ENCODE results near the gene TPP1. TPM values are rescaled to one million over a fixed set of nuclear protein-coding genes. Genes with fewer than 3 reads are reported as not detected.

Gene TPP1
- total RNA-seq, 1 donor from 2014 or later = 15.7 TPM

DNA sequence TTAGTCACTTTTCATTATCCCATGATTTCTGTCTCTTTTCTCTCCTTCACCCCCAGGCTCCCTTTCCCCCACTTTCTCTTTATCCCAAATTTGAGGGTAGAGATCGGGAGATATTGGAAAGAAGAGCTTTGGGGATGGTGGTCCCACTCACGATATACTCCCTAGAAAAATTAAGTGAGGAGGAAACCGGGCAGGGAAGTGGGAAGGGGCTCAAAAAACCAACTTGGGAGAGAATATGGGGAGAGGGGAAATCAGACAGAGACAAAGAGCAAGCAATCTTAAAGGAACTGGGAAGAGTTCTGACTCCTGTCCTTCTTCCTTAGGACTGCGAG is 37.3 kb upstream of the TPP1 start:
- Histone ChIP-seq H3K4me1 (ENCODE audit: control insufficient read depth in 3 of 3, insufficient read depth in 3 of 3, low read length in 3 of 3) (peaks cover 3 to 19% (median 11%) of the 10 kb centered on the region in 3 donors), H3K9me3 (ENCODE audit: control insufficient read depth in 3 of 3, low read length in 3 of 3) (no peaks in the 10 kb centered on the region), H3K36me3 (ENCODE audit: control insufficient read depth in 3 of 3, insufficient read depth in 3 of 3, low read length in 3 of 3) (no peaks in the 10 kb centered on the region), H3K27me3 (ENCODE audit: control insufficient read depth in 3 of 3, insufficient read depth in 3 of 3, low read length in 3 of 3) (peaks cover 10 to 35% (median 22%) of the 10 kb centered on the region in 3 donors), H3K27ac (ENCODE audit: low read depth, low read length) (peak overlapping the region; percentile 64), H3K4me3 (ENCODE audit: low read length in 3 of 3) (no peak overlapping the region), H3K9ac (ENCODE audit: low read depth in 1 of 3, low read length in 3 of 3) (peak overlapping the region in 1 of 3 donors; percentile 55)

DNA sequence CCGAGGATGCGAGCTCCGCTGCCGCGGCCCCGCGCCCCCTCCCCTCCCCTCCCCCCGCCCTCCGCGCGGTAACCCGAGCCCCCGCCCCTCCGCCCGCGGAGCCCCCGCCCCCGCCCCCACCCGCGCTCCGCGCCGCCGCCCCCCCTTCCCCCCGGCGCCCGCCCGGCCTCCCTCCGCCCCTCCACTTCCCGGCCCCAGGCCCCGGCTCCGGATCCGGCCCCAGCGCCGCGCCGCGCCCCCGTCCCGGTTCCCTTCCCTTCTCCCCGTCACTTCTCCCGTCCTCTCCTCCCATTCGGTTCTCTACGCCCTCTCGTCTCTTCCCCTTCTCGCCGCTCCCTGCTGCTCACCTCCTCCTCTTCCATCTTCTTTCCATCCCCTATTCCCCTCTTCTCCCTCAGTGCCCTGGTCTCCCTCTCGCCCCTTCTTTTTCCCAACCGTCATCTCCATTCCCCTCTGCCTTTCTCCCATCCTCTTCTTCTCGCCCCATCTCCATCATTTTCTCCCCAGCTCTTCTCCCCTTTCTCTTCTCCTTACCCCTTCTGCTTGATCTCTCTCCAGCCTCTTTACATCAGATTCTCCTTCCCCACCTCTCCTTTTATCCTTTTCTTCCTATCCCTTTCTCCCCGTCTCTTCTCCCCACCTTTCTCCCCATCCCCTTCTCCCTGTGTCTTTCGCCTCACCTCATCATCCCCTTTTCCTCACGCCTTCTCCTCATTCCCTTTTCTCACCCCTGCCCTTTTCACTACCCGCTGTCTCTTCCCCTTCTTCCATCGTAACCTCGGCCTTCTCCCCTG is 36.8 kb upstream of the TPP1 start, which contains the start of gene DCHS1:
Gene DCHS1, minus strand, starts transcription at position 20 of the 794 bp plus-strand sequence. CDS start 14,196 bp downstream, outside the sequence.
- Histone ChIP-seq H3K4me3 (ENCODE audit: low read length in 3 of 3) (peak within 1 kb of the TSS; percentile 57 to 73 (median 65)), H3K9me3 (ENCODE audit: control insufficient read depth in 3 of 3, low read length in 3 of 3) (no peaks in the 10 kb centered on the region), H3K27me3 (ENCODE audit: control insufficient read depth in 3 of 3, insufficient read depth in 3 of 3, low read length in 3 of 3) (peaks cover 10 to 35% (median 22%) of the 10 kb centered on the region in 3 donors), H3K9ac (ENCODE audit: low read depth in 1 of 3, low read length in 3 of 3) (peak within 1 kb of the TSS; percentile 51 to 70 (median 54)), H3K4me1 (ENCODE audit: control insufficient read depth in 3 of 3, insufficient read depth in 3 of 3, low read length in 3 of 3) (peaks cover 3 to 19% (median 11%) of the 10 kb centered on the region in 3 donors), H3K36me3 (ENCODE audit: control insufficient read depth in 3 of 3, insufficient read depth in 3 of 3, low read length in 3 of 3) (no peaks in the 10 kb centered on the region), H3K27ac (ENCODE audit: low read depth, low read length) (peak within 1 kb of the TSS; percentile 64)

DNA sequence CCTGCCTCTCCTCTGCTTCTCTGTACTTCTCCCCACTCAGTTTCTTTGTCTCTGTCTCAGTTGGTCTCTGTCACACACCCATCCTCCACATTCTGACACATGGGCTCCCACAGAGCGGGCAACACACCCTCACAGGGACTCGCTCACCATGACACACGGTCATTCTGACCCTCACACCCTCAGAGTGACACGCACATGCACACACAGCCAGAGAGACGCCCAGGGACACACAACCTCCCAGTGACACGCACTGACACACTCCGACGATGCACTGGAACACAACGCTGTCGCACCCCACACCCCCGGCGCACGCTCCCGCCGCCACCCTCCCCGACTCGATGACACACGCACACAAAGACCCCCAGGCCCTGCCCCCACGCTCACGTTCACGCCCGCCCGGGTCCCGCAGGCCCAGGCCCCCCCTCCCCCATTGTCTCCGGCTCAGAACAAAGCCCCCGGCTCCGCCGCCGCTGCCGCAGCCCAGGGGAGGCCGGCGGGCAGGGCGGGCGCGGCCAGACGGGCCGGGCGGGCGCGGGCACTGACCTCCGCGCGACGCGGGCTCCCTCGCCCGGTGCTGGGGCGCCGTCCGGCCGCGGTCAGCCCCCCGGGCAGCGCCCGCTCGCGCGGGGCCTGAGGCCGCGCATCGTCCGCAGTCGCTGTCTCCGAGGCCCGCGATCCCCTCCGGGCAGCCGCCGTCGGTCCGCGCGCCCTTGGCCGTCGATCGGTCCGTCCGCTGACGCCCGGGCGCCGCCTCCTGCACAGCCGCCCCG is 36.0 kb upstream of the TPP1 start:
- no peaks in the 10 kb centered on the region for H3K9me3 ChIP-seq (ENCODE audit: control insufficient read depth in 3 of 3, low read length in 3 of 3)
- H3K27me3 ChIP-seq (ENCODE audit: control insufficient read depth in 3 of 3, insufficient read depth in 3 of 3, low read length in 3 of 3) = peaks cover 10 to 35% (median 24%) of the 10 kb centered on the region in 3 donors
- peak overlapping the region; percentile 51 for H3K27ac ChIP-seq (ENCODE audit: low read depth, low read length)
- peak overlapping the region; percentile 57 to 66 (median 65) for H3K4me3 ChIP-seq (ENCODE audit: low read length in 3 of 3)
- peaks cover 3 to 19% (median 11%) of the 10 kb centered on the region in 3 donors for H3K4me1 ChIP-seq (ENCODE audit: control insufficient read depth in 3 of 3, insufficient read depth in 3 of 3, low read length in 3 of 3)
- H3K9ac ChIP-seq (ENCODE audit: low read depth in 1 of 3, low read length in 3 of 3) = peak overlapping the region in 2 of 3 donors; percentile 46 to 70
- no peaks in the 10 kb centered on the region for H3K36me3 ChIP-seq (ENCODE audit: control insufficient read depth in 3 of 3, insufficient read depth in 3 of 3, low read length in 3 of 3)

DNA sequence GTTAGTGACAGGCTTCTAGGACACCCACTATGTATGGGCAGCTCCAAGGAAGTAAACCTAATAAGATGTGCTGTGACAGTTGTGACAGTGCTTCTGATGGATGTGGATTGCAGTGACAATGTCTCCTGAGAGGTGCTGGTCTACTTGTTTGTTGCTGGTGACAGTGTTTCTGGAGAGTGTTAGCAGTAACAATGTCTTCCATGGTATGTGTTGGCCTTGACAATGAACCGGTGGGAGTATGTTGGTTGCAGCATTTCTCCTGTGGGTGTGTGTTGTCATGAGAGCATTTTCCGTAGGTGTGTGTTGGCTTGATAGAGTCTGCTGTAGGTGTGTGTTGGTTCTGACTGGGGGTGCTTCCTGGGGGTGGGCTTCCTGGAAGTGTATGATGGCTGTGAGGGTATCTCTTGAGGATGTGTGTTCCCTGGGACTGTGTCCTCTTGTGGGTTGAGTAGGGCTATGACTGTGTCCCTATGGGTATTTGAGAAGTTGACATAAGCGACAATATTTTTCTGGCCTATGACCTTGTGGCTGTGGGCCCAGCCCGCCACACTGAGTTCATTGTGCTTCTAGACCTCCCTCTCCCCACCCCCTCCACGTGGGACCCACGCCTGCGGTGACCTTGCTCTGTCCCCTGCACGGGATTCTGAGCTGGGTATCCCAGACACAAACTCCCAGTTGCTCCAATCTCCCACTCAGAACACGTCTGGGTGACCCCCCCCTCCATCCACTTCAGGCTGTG is 35.2 kb upstream of the TPP1 start:
- peak overlapping the region; percentile 57 to 66 (median 65) for H3K4me3 ChIP-seq (ENCODE audit: low read length in 3 of 3)
- no peaks in the 10 kb centered on the region for H3K9me3 ChIP-seq (ENCODE audit: control insufficient read depth in 3 of 3, low read length in 3 of 3)
- H3K36me3 ChIP-seq (ENCODE audit: control insufficient read depth in 3 of 3, insufficient read depth in 3 of 3, low read length in 3 of 3) = no peaks in the 10 kb centered on the region
- peaks cover 3 to 19% (median 11%) of the 10 kb centered on the region in 3 donors for H3K4me1 ChIP-seq (ENCODE audit: control insufficient read depth in 3 of 3, insufficient read depth in 3 of 3, low read length in 3 of 3)
- peak overlapping the region; percentile 51 for H3K27ac ChIP-seq (ENCODE audit: low read depth, low read length)
- H3K9ac ChIP-seq (ENCODE audit: low read depth in 1 of 3, low read length in 3 of 3) = no peak overlapping the region
- H3K27me3 ChIP-seq (ENCODE audit: control insufficient read depth in 3 of 3, insufficient read depth in 3 of 3, low read length in 3 of 3) = peaks cover 10 to 35% (median 26%) of the 10 kb centered on the region in 3 donors

DNA sequence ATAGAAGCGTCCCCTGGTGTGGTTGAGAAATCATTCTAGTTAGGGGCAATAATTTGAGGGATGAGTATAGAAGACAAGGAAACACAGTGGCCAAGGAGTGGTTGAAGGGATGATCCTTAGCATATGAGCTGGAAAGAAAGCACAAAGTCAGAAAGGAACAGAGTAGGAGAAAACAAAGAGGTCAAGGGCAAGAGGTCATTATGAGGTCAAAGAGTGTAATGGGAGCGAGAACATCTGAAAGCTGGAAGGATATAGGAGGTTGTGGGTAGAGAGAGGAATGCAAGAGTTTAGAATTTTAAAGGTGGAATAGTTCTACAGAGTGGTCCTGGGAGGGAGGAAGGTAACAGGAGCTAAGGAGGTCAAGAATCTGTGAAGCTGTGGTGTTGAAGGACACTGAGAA is 34.4 kb upstream of the TPP1 start:
- no peak overlapping the region for H3K27ac ChIP-seq (ENCODE audit: low read depth, low read length)

DNA sequence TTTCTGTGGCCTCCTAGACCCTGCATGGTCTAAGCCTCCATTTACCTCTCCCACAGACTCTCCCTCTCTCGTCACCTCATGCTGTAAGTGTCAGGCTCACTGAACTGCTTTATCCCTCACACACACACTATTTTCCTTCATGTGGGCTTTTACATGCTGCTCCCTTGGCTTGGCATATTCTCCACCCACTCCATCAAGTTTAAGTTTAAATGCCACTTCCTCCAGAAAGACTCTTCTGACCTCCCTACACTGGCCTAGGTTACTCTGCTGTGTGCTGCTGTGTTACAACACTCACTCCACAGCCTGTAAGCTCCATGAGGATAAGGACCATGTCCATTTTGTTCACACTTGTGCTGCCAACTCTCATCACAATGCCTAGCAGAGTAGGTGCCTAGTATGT is 33.9 kb upstream of the TPP1 start:
- Histone ChIP-seq H3K27me3 (ENCODE audit: control insufficient read depth in 3 of 3, insufficient read depth in 3 of 3, low read length in 3 of 3) (peaks cover 10 to 35% (median 26%) of the 10 kb centered on the region in 3 donors), H3K4me3 (ENCODE audit: low read length in 3 of 3) (no peak overlapping the region), H3K9me3 (ENCODE audit: control insufficient read depth in 3 of 3, low read length in 3 of 3) (no peaks in the 10 kb centered on the region), H3K4me1 (ENCODE audit: control insufficient read depth in 3 of 3, insufficient read depth in 3 of 3, low read length in 3 of 3) (peaks cover 11 to 24% (median 17%) of the 10 kb centered on the region in 3 donors), H3K9ac (ENCODE audit: low read depth in 1 of 3, low read length in 3 of 3) (no peak overlapping the region), H3K27ac (ENCODE audit: low read depth, low read length) (no peak overlapping the region), H3K36me3 (ENCODE audit: control insufficient read depth in 3 of 3, insufficient read depth in 3 of 3, low read length in 3 of 3) (no peaks in the 10 kb centered on the region)

More for the DNA sequence above, 34.4 kb upstream of the TPP1 start:
- H3K36me3 ChIP-seq (ENCODE audit: control insufficient read depth in 3 of 3, insufficient read depth in 3 of 3, low read length in 3 of 3) = no peaks in the 10 kb centered on the region
- no peak overlapping the region for H3K4me3 ChIP-seq (ENCODE audit: low read length in 3 of 3)
- H3K9ac ChIP-seq (ENCODE audit: low read depth in 1 of 3, low read length in 3 of 3) = no peak overlapping the region
- H3K9me3 ChIP-seq (ENCODE audit: control insufficient read depth in 3 of 3, low read length in 3 of 3) = no peaks in the 10 kb centered on the region
- H3K27me3 ChIP-seq (ENCODE audit: control insufficient read depth in 3 of 3, insufficient read depth in 3 of 3, low read length in 3 of 3) = peaks cover 10 to 35% (median 26%) of the 10 kb centered on the region in 3 donors
- H3K4me1 ChIP-seq (ENCODE audit: control insufficient read depth in 3 of 3, insufficient read depth in 3 of 3, low read length in 3 of 3) = peaks cover 6 to 19% (median 12%) of the 10 kb centered on the region in 3 donors

DNA sequence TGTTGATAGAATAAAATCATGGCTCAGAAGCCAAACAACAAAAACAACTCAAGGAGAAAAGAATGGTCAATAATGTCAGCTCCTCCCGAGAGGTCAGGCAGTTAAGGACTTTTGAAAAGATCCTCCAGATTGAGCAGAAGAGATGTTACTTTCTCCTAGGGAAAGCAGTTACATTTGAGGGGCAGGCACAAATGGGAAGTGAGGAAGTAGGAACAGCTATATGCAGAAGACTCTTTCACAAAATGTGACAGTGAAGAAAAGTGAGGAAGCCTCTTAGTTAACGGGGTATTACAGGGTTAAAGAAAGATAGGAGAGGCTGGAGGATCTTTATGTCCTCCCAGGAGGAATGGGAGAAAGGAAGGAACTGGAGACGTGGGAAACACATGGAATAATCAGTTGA is 33.0 kb upstream of the TPP1 start:
- Histone ChIP-seq H3K27me3 (ENCODE audit: control insufficient read depth in 3 of 3, insufficient read depth in 3 of 3, low read length in 3 of 3) (peaks cover 10 to 29% (median 23%) of the 10 kb centered on the region in 3 donors), H3K4me1 (ENCODE audit: control insufficient read depth in 3 of 3, insufficient read depth in 3 of 3, low read length in 3 of 3) (peaks cover 19 to 33% (median 24%) of the 10 kb centered on the region in 3 donors), H3K9ac (ENCODE audit: low read depth in 1 of 3, low read length in 3 of 3) (no peak overlapping the region), H3K4me3 (ENCODE audit: low read length in 3 of 3) (no peak overlapping the region), H3K27ac (ENCODE audit: low read depth, low read length) (no peak overlapping the region), H3K9me3 (ENCODE audit: control insufficient read depth in 3 of 3, low read length in 3 of 3) (no peaks in the 10 kb centered on the region), H3K36me3 (ENCODE audit: control insufficient read depth in 3 of 3, insufficient read depth in 3 of 3, low read length in 3 of 3) (no peaks in the 10 kb centered on the region)

DNA sequence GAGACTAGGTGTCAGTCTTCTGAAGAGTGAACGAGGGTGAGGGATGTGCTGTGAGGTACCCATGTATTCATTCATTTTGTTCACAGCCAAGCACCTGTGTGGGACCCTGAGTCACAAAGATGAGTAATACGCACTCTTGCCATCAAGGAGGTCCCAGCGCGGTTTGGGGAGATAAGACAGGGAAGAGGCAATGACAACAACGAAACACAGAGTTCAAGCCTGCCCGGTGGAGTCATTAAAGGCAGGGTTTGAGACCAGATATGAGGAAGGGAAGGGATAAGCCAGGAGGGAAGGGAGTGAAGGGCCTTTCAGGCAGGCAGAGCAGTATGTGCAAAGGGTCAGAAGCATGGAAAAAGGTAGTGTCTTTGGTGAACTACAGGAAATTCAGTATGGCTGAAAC is 31.8 kb upstream of the TPP1 start:
- H3K9ac ChIP-seq (ENCODE audit: low read depth in 1 of 3, low read length in 3 of 3) = no peak overlapping the region
- no peaks in the 10 kb centered on the region for H3K36me3 ChIP-seq (ENCODE audit: control insufficient read depth in 3 of 3, insufficient read depth in 3 of 3, low read length in 3 of 3)
- H3K4me3 ChIP-seq (ENCODE audit: low read length in 3 of 3) = no peak overlapping the region
- peaks cover 30 to 45% (median 31%) of the 10 kb centered on the region in 3 donors for H3K4me1 ChIP-seq (ENCODE audit: control insufficient read depth in 3 of 3, insufficient read depth in 3 of 3, low read length in 3 of 3)
- H3K27ac ChIP-seq (ENCODE audit: low read depth, low read length) = no peak overlapping the region
- H3K27me3 ChIP-seq (ENCODE audit: control insufficient read depth in 3 of 3, insufficient read depth in 3 of 3, low read length in 3 of 3) = peaks cover 4 to 26% (median 18%) of the 10 kb centered on the region in 3 donors
- no peaks in the 10 kb centered on the region for H3K9me3 ChIP-seq (ENCODE audit: control insufficient read depth in 3 of 3, low read length in 3 of 3)

DNA sequence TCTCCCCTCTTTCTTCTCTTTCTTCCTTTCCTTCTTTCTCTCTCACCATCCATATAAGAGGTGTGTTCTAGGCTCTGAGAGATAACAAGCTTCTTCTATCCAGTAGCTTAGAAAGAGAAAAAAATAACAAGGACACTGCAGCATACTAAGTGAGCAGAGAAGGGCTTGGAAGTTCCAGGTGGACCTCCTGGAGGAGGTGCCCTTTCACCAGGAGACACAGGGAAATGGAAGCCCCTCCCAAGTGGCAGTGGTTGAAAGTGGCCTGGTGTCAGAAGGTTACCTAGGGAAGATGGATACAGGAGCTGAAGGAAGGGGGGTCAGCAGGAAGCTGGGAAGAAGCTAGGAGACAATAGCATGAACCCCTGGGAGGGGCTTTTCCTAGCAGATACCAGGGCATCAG is 30.9 kb upstream of the TPP1 start:
- H3K4me3 ChIP-seq (ENCODE audit: low read length in 3 of 3) = no peak overlapping the region

More for the DNA sequence above, 30.9 kb upstream of the TPP1 start:
- Histone ChIP-seq H3K27me3 (ENCODE audit: control insufficient read depth in 3 of 3, insufficient read depth in 3 of 3, low read length in 3 of 3) (peaks cover 2 to 25% (median 16%) of the 10 kb centered on the region in 3 donors), H3K9me3 (ENCODE audit: control insufficient read depth in 3 of 3, low read length in 3 of 3) (no peaks in the 10 kb centered on the region), H3K27ac (ENCODE audit: low read depth, low read length) (no peak overlapping the region), H3K4me1 (ENCODE audit: control insufficient read depth in 3 of 3, insufficient read depth in 3 of 3, low read length in 3 of 3) (peaks cover 35 to 52% (median 39%) of the 10 kb centered on the region in 3 donors), H3K9ac (ENCODE audit: low read depth in 1 of 3, low read length in 3 of 3) (no peak overlapping the region), H3K36me3 (ENCODE audit: control insufficient read depth in 3 of 3, insufficient read depth in 3 of 3, low read length in 3 of 3) (no peaks in the 10 kb centered on the region)
